NCI-H128 (cell line): ENCODE data around the gene CRADD.
A peak's percentile ranks its signal among the peaks of the same experiment; 100 is the strongest.

Experiments
- DNase-seq: peaks from one replicate; lab custom pipeline; 2025; ENCODE audit not compliant: unreplicated experiment; lab: John Stamatoyannopoulos, UW

CRADD gene

GRCh38 chr12:93670104-93670503 is 7.1 kb upstream of the CRADD start:
- DNase-seq: no peak

GRCh38 chr12:93671044-93671443 is 6.1 kb upstream of the CRADD start:
- no peak for DNase-seq

DNA sequence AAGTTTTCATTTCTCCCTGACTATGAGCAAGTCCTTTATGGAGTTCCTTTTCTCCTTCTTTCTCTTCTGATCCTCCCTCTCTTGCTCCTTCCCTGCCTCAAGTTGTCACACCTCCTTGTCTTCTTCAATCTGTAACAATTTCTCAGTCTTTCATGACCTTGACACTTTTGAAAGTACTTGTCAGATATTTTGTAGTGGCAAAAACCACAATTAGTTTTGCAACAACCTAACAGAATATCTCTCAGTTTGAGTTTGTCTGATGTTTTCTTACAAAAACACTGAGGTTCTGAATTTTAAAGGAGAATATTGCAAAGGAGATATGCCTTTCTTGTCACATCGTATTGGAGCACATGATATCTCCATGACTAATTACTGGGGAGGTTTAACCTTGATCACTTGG is 4.1 kb upstream of the CRADD start:
- DNase-seq: no peak

DNA sequence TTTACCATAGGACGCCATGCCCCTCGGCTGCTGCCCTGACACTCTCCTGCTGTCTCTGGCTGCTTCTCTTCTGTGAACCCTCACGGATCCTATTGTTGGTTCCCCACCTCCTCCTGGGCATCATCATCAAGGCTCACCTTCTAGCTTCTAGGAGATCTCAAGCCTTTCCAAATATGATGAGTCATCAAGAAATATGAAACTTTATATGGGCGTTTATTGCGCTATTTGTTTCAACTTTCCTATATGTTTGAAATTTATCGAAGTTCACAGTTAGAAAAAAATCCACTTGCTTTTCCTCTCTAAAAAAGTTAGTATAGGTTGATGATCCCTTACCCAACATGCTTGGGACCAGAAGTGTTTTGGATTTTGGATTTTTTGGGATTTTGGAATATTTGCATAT is 2.8 kb upstream of the CRADD start:
- no peak for DNase-seq

- no peak for DNase-seq
Measured at GRCh38 chr12:93676408-93677194, 574 bp upstream of the CRADD start.

DNA sequence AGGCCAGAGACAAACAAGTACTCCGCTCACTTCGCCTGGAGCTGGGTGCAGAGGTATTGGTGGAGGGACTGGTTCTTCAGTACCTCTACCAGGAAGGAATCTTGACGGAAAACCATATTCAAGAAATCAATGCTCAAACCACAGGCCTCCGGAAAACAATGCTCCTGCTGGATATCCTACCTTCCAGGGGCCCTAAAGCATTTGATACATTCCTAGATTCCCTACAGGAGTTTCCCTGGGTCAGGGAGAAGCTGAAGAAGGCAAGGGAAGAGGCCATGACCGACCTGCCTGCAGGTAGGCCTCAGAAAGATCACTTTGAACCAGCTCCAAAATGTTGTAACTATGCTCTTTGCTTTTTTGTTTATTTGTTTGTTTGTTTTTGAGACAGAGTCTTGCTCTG is 1.6 kb downstream of the CRADD start:
- no peak for DNase-seq

GRCh38 chr12:93679308-93679925 is 2.2 kb downstream of the CRADD start:
- DNase-seq: no peak

DNA sequence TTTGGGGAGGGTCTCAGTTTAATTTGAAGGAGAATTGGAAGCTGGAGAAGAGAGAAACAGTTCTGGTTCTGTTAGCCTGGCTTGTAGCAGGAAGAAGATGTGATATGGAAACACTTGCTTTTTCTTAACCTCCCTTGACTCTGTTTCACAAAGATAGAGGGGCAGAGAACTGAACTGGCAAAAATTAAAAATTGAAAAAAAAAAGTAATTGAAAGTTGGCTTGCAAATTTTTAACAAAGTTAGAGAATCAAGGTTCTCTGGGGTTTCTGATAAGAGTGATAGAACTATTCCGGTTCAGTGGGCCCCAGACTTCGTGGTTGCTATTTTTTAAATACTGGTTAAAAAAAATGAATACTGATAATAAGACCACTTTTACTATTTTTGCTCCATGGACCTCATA is 2.8 kb downstream of the CRADD start:
- DNase-seq: no peak

DNA sequence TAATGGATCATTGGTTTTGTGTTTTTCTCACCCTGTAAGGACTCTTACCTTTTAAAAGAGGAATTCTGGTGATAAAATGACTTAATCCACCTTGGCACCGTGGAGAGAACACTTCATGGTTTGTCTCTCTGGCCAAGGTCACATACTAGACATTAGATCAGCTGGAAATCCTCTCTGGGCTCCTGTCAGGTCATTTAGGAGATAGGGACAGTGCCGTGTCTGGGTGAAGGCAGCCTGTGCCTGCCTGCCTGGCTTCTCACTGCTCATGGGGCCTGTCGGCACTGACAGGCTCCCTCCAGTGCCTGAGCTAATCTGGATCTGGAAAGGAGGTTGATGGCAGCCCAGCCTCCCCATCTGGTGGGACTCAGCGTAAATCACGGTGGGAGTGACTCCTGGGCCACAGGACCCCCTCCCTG is 5.7 kb downstream of the CRADD start:
- no peak for DNase-seq

DNA sequence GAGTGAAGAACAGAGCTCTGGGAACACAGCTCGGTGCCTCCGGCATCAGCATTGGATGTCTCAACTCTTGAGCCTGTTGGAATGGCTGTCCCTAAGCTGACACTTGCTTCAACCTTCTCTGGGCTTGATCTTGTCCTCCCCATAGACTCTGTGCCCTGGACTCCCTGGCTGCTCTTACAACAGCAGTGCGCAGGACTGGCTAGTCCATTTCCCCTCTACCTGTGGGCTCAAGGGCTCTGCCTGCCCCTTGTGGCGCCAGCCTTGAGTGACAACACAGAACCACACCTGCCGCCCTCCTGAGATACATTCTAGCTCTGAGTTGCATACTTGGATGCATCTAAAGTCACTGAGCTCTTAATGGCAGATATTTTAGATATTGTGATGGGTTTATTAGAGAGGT is 6.2 kb downstream of the CRADD start:
- no peak for DNase-seq

- DNase-seq: no peak
Measured at GRCh38 chr12:93684716-93685115, 7.5 kb downstream of the CRADD start.

- DNase-seq: no peak
Measured at GRCh38 chr12:93686572-93687356, 9.6 kb downstream of the CRADD start.

- no peak for DNase-seq
Measured at GRCh38 chr12:93689076-93689834, 12.1 kb downstream of the CRADD start.

- DNase-seq: no peak
Measured at GRCh38 chr12:93696462-93696861, 19.3 kb downstream of the CRADD start.

DNA sequence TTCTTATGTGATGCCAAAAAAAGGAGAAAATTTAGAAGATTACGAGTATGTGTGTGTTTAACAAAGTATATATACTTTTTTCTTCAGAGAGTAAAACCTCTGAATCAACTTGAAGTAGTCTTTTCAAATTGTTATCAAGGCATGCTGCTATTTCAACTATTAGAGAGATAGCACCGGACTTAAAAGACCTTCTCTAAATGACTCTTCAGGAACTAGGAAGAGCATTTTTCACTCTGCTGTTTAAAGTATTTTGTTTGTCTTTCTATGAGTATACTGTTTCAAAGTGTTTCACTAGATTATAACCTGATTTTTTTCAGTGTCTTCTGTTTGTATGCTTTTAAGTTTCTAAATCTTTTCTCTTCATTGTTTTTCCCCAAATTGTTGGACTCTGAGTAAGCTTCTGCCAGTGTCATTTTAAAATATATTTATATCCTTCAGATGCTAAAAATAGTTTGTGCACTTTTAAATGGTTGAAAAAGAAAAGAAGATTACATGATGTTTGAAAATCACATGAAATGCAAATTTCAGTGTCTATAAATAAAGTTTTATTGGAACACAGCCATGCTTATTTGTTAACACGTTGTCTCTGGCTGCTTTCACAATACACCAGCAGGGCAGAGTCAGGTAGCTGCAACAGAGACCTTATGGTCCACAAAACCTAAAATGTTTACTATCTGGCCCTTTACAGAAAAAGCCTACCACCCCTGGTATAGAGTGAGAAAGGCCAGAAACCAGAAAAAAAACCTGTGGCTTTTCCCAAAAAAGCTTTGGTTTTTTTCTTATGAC is 21.3 kb downstream of the CRADD start:
- no peak for DNase-seq

- DNase-seq: peak; percentile 78
Measured at GRCh38 chr12:93699271-93700145, 22.3 kb downstream of the CRADD start.

DNA sequence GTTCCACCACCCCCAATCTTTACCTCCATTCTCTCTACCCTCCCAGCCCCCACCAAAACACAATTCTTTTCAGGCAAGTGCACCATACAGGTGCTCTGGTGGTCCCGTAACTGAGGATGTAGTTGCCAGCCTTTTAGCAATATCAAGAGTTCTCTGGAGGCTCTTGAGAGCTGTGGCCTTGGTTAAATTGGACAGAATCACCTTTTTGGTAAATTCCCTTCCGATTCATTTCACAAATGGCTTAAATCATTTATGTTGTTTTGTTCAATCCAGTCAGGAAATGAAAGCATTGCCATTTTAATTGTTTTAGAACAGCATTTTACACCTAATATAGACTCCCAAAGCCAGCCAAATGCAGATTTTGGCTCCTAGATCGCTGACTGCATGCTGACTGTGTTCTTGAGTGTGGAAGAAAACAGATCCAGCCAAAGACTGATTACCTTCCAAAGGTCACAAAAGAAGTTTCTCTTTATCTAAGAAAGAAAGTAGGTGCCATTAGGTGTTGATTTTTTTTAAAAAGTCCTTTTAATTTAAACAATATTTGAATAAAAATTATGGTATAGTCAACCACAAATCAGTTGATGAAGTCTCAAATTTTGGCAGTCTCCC is 25.6 kb downstream of the CRADD start:
- no peak for DNase-seq

DNA sequence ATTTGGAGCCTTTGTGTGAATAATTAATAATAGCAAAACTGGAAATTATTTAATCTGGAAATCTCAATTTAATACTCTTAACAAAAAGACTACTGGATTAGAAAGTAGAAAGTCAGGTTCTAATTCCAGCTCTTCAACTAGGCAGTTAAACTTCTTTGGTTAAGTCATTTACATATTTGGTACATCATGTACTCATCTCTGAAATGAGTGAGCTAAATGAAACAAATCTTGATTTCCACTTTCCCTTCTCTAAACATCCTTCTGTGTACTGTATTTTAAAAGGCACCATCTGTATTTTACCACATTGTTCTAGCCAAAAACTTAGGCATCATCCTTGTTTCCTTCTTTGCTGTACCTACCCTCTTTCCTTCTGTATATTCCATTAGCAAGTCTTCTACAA is 26.9 kb downstream of the CRADD start:
- no peak for DNase-seq

DNA sequence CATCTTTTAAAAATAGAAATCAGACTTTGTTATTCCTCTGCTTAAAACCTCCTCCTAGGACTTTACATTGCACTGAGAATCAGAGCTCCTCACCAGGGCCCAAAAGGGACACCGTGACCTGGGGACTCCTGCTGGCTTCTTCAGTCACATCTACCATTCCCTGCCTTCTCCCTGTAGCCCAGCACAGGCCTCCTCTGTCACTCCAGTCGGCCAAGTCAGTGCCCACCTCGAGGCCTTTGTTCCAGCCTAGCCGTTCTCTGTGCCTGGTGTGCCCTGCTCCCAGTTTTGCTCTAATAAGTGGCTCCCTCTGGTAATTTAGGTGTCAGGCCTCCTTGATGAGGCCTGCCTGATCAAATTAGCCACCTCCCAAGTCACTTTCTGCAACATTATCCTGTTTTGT is 27.4 kb downstream of the CRADD start:
- no peak for DNase-seq
